Measurements from ENCODE around the gene MYBPC1. TPM values are rescaled to one million over a fixed set of nuclear protein-coding genes. Genes with fewer than 3 reads are reported as not detected.

MYBPC1 gene
- total and polyA plus RNA-seq, 12 donors = 0.14 to 9.3 (median 0.66) TPM; not detected in 5

DNA sequence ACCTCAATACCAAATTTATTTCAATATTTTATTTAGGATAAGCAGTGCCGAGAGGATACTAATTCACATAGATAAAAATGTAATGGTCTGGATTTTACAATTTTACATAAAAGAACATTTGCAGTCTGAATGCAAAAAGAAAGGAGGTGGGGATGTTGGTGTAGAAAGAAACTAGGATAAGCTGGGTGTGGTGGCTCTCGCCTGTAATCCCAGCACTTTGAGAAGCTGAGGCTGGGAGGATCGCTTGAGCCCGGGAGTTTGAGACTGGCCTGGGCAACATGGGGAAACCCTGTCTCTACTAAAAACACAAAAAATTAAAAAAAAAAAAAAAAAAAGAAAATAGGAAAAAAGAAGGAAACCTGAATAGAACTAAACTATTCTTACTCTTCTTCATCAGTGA is 127.6 kb downstream of the MYBPC1 start:
- no peaks in the 10 kb centered on the region for H3K27me3 ChIP-seq
- intact Hi-C loops (cut with DNase I) = no loop called here
- no peak overlapping the region for H3K4me3 ChIP-seq
- H3K9me3 ChIP-seq (replicated peaks in 1 of 3) = no peaks in the 10 kb centered on the region
- peaks cover 0 to 8% of the 10 kb centered on the region in 2 donors for H3K36me3 ChIP-seq (replicated peaks in 1 of 2)
- 93 to 98% (median 96%) methylated on average over 4 of the region's 4 CpGs for WGBS, 4 donors
- no peak overlapping the region for H3K27ac ChIP-seq
- no peak for TF ChIP-seq POLR2A (IDR thresholded peaks at IDR 0.05)
- TF ChIP-seq, protein P1, sequence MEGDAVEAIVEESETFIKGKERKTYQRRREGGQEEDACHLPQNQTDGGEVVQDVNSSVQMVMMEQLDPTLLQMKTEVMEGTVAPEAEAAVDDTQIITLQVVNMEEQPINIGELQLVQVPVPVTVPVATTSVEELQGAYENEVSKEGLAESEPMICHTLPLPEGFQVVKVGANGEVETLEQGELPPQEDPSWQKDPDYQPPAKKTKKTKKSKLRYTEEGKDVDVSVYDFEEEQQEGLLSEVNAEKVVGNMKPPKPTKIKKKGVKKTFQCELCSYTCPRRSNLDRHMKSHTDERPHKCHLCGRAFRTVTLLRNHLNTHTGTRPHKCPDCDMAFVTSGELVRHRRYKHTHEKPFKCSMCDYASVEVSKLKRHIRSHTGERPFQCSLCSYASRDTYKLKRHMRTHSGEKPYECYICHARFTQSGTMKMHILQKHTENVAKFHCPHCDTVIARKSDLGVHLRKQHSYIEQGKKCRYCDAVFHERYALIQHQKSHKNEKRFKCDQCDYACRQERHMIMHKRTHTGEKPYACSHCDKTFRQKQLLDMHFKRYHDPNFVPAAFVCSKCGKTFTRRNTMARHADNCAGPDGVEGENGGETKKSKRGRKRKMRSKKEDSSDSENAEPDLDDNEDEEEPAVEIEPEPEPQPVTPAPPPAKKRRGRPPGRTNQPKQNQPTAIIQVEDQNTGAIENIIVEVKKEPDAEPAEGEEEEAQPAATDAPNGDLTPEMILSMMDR (IDR thresholded peaks at IDR 0.05) = no peak
- DNase-seq = no peak
- peaks cover 0 to 5% of the 10 kb centered on the region in 2 donors for H3K4me1 ChIP-seq (replicated peaks in 1 of 2)

DNA sequence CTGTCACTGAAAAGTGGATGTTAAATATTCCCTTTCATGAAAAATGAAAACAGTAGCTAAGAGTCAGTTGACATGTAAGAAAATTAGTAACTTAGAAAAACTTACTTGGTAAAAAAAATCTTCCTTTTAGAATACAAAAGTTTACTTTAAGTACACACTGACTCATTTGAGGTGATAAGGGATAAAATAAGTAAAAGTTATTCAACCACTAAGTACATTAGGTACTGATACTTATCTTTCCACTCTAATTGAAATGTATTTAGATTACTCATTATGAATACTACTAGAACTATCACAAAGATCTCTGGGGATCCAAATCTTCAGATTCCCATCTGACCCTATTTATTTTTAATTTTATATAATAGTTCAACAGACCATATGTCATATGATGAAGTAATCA is 132.3 kb downstream of the MYBPC1 start:
- Histone ChIP-seq H3K9me3 (replicated peaks in 1 of 3) (no peaks in the 10 kb centered on the region), H3K36me3 (replicated peaks in 1 of 2) (peaks cover 0 to 13% of the 10 kb centered on the region in 2 donors), H3K27ac (no peak overlapping the region), H3K4me1 (replicated peaks in 1 of 2) (no peaks in the 10 kb centered on the region), H3K27me3 (no peaks in the 10 kb centered on the region), H3K4me3 (no peak overlapping the region)
- no peak for DNase-seq
- TF ChIP-seq POLR2A (IDR thresholded peaks at IDR 0.05) = no peak
- TF ChIP-seq, protein P1 (IDR thresholded peaks at IDR 0.05) = no peak
- intact Hi-C loops (cut with DNase I) = no loop called here

DNA sequence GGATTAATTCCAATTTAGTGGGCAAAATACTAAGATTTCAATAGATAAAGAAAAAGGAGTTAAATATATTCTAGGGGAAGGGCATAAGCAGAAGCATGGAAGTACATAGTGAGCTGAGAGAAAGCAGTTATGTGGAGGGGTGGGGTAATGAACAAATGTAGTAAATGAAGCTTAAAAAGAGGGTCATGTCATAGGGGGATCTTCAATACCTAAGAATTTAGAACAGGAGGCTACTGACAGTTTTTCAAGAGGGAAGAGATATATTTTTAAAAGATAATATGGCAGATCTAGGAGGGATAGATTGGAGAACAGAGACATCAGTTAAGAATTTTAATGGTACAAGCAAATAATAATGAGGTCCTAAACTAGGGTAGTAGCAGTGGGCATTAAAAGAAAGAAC is 135.1 kb downstream of the MYBPC1 start:
- H3K4me3 ChIP-seq = no peak overlapping the region
- no peaks in the 10 kb centered on the region for H3K4me1 ChIP-seq (replicated peaks in 1 of 2)
- intact Hi-C loops (cut with DNase I) = no loop called here
- H3K27me3 ChIP-seq = no peaks in the 10 kb centered on the region
- peaks cover 0 to 14% of the 10 kb centered on the region in 2 donors for H3K36me3 ChIP-seq (replicated peaks in 1 of 2)
- TF ChIP-seq, protein P1 (IDR thresholded peaks at IDR 0.05) = no peak
- no peak for TF ChIP-seq POLR2A (IDR thresholded peaks at IDR 0.05)
- H3K9me3 ChIP-seq (replicated peaks in 1 of 3) = no peaks in the 10 kb centered on the region
- no peak for DNase-seq
- no peak overlapping the region for H3K27ac ChIP-seq

DNA sequence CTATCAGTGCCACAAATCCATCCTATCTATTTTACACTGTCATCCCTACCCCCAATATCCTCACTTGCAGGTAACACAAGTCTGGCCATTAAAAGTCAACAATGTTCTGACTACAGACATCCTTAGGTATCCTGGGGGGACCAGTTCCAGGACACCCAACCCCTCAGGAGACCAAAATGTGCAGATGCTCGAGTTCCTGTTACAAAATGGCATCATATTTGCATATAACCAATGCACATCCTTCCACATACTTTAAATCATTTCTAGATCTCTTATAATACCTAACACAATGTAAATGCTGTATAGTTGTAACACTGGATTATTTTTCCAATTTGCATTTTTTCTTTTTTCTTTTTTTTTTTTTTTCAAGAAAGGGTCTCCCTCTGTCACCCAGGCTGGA is 137.5 kb downstream of the MYBPC1 start:
- no peak for TF ChIP-seq POLR2A (IDR thresholded peaks at IDR 0.05)
- TF ChIP-seq, protein P1 (IDR thresholded peaks at IDR 0.05) = no peak
- WGBS, 4 donors = 92 to 100% (median 96%) methylated on average over 1 of the region's 1 CpG
- H3K27me3 ChIP-seq = no peaks in the 10 kb centered on the region
- no peaks in the 10 kb centered on the region for H3K9me3 ChIP-seq (replicated peaks in 1 of 3)
- H3K4me3 ChIP-seq = no peak overlapping the region
- H3K4me1 ChIP-seq (replicated peaks in 1 of 2) = no peaks in the 10 kb centered on the region
- no peak for DNase-seq
- H3K27ac ChIP-seq = no peak overlapping the region
- intact Hi-C loops (cut with DNase I) = no loop called here
- H3K36me3 ChIP-seq (replicated peaks in 1 of 2) = peaks cover 0 to 14% of the 10 kb centered on the region in 2 donors

Measured in adrenal gland (tissue), 12 donors.